GM18870 (cell line): Measurements from ENCODE around the gene NLE1.
"Not testable (repeated sequence)": the region's sequence is repeated elsewhere in the genome, so short reads cannot be mapped to it uniquely, and the experiment has no call there.

Experiments used
- ATAC-seq: cut with Tn5 transposase; IDR thresholded peaks from one replicate; pipeline ENCODE4 v1.9.1; 2021; ENCODE audit warnings: moderate library complexity; ENCODE audit not compliant: unreplicated experiment

Gene NLE1

GRCh38 chr17:35129154-35129972 lies 12.7 kb downstream of the NLE1 start:
- no peak for ATAC-seq

- ATAC-seq: no peak
Observed at GRCh38 chr17:35127751-35128514, 14.2 kb downstream of the NLE1 start.

- ATAC-seq: no peak
Observed at GRCh38 chr17:35121315-35121714, 20.8 kb downstream of the NLE1 start, which contains the start of gene FNDC8. TSS of gene FNDC8 (plus strand) at chr17:35121615. CDS start at chr17:35121694, 79 bp downstream.

GRCh38 chr17:35119370-35120165 lies 22.5 kb downstream of the NLE1 start, which contains the start of gene RAD51D:
TSS of gene RAD51D (minus strand) at chr17:35119860. CDS start at chr17:35119613, 247 bp downstream.
- ATAC-seq: peak; percentile 52

- no peak for ATAC-seq
Observed at GRCh38 chr17:35117984-35118383, 24.1 kb downstream of the NLE1 start.

- no peak for ATAC-seq
Observed at GRCh38 chr17:35116845-35117244, 25.3 kb downstream of the NLE1 start.

- ATAC-seq: not testable (repeated sequence)
Observed at GRCh38 chr17:35110791-35111190, 31.3 kb downstream of the NLE1 start.

GRCh38 chr17:35104844-35105450 lies 37.2 kb downstream of the NLE1 start:
- no peak for ATAC-seq

- no peak for ATAC-seq
Observed at GRCh38 chr17:35103271-35103670, 38.8 kb downstream of the NLE1 start.

GRCh38 chr17:35101725-35102124 lies 40.4 kb downstream of the NLE1 start:
- no peak for ATAC-seq

GRCh38 chr17:35101036-35101435 lies 41.1 kb downstream of the NLE1 start:
- no peak for ATAC-seq

- no peak for ATAC-seq
Observed at GRCh38 chr17:35099908-35100307, 42.2 kb downstream of the NLE1 start.

GRCh38 chr17:35097776-35098175 lies 44.3 kb downstream of the NLE1 start:
- ATAC-seq: no peak

GRCh38 chr17:35095741-35096140 lies 46.4 kb downstream of the NLE1 start:
- no peak for ATAC-seq

GRCh38 chr17:35094902-35095301 lies 47.2 kb downstream of the NLE1 start:
- ATAC-seq: no peak

- not testable (repeated sequence) for ATAC-seq
Observed at GRCh38 chr17:35090707-35091106, 51.4 kb downstream of the NLE1 start.

GRCh38 chr17:35089586-35090296 lies 52.4 kb downstream of the NLE1 start:
- ATAC-seq: peak; percentile 24

- ATAC-seq: peak; percentile 51
Observed at GRCh38 chr17:35088881-35089585, 53.1 kb downstream of the NLE1 start.

GRCh38 chr17:35088356-35088880 lies 53.7 kb downstream of the NLE1 start:
- peak; percentile 18 for ATAC-seq
